Smooth muscle cell (in vitro differentiated cells): ENCODE measurements around the gene UBAP1L. TPM values are rescaled to one million over a fixed set of nuclear protein-coding genes. Genes with fewer than 3 reads are reported as not detected.

Experiments
- DNase-seq: peaks from one replicate; lab custom pipeline; 2025; ENCODE audit not compliant: unreplicated experiment; lab: John Stamatoyannopoulos, UW
- H2AFZ ChIP-seq: fragments of 200-600 bp; sonication (generic); 2 replicates; pipeline ENCODE4 v1.6.0; 2016; ENCODE audit warnings: antibody characterized with exemption, low read depth, mild to moderate bottlenecking
- H3F3A ChIP-seq: fragments of 200-600 bp; sonication (generic); 2 replicates; pipeline ENCODE4 v1.6.0; 2017; ENCODE audit warnings: antibody characterized with exemption, low read depth
- H3K27ac ChIP-seq: fragments of 200-600 bp; sonication (generic); 2 replicates; pipeline ENCODE4 v1.5.1; 2016; ENCODE audit warnings: low read depth, mild to moderate bottlenecking
- H3K27me3 ChIP-seq: fragments of 200-600 bp; sonication (generic); 2 replicates; pipeline ENCODE4 v1.6.1; 2016; ENCODE audit warnings: low read depth, mild to moderate bottlenecking
- H3K36me3 ChIP-seq: fragments of 200-600 bp; sonication (generic); 2 replicates; pipeline ENCODE4 v1.5.1; 2016; ENCODE audit warnings: low read depth
- H3K4me1 ChIP-seq: fragments of 200-600 bp; sonication (generic); 2 replicates; pipeline ENCODE4 v1.5.1; 2016; ENCODE audit warnings: low read depth
- H3K4me2 ChIP-seq: fragments of 200-600 bp; sonication (generic); 2 replicates; pipeline ENCODE4 v1.6.0; 2016; ENCODE audit warnings: mild to moderate bottlenecking
- H3K4me3 ChIP-seq: fragments of 200-600 bp; sonication (generic); 2 replicates; pipeline ENCODE4 v1.5.1; 2016; ENCODE audit warnings: mild to moderate bottlenecking
- H3K79me2 ChIP-seq: fragments of 200-600 bp; sonication (generic); 2 replicates; pipeline ENCODE4 v1.6.0; 2016; ENCODE audit warnings: low read depth, mild to moderate bottlenecking
- H3K9ac ChIP-seq: fragments of 200-600 bp; sonication (generic); 2 replicates; pipeline ENCODE4 v1.6.0; 2016; ENCODE audit warnings: low read depth
- H3K9me3 ChIP-seq: fragments of 200-600 bp; sonication (generic); replicated peaks from 2 replicates; pipeline ENCODE4 v1.5.1; 2016; ENCODE audit warnings: low read depth
- H4K20me1 ChIP-seq: fragments of 200-600 bp; sonication (generic); 2 replicates; pipeline ENCODE4 v1.6.0; 2016; ENCODE audit warnings: low read depth
- CTCF ChIP-seq: fragments of 200-600 bp; sonication (generic); IDR thresholded peaks from 2 replicates; pipeline ENCODE4 v1.5.1; 2017; ENCODE audit warnings: borderline replicate concordance, mild to moderate bottlenecking, antibody characterized with exemption; ENCODE audit not compliant: insufficient read depth, poor library complexity, severe bottlenecking
- WGBS: methylation state at CpG from one replicate; pipeline ENCODE4 v1.1.7; 2016; ENCODE audit warnings: low lambda C conversion rate; 5-methylcytosine and 5-hydroxymethylcytosine counted together
- polyA plus RNA-seq: library from polyadenylated mRNA; unstranded; fragments of >200 nt; fragmentation: Nextera tagmentation; extraction: Ambion mirVana; gene quantifications from 2 replicates; pipeline ENCODE4 v1.2.1, GENCODE V29; 2016
- total RNA-seq: library from RNA; depleted of rRNA; stranded (reverse); fragments of >200 nt; gene quantifications from 2 replicates; pipeline ENCODE4 v1.2.3, GENCODE V29; 2014

UBAP1L gene
- total and polyA plus RNA-seq, 2 experiments from 2014 or later: 1.0 to 1.2 TPM

- Histone ChIP-seq H3K36me3 (no peaks in the 10 kb centered on the region), H3K9ac (no peak overlapping the region), H3K9me3 (no peaks in the 10 kb centered on the region), H3K27me3 (no peaks in the 10 kb centered on the region), H3K27ac (peak overlapping the region; percentile 71), H4K20me1 (peaks cover 4% of the 10 kb centered on the region), H3K4me1 (peaks cover 27% of the 10 kb centered on the region), H3F3A (peaks cover 9% of the 10 kb centered on the region), H3K4me2 (peak overlapping the region; percentile 46), H3K4me3 (peak overlapping the region; percentile 45), H2AFZ (no peak overlapping the region), H3K79me2 (peaks cover 4% of the 10 kb centered on the region)
- DNase-seq: no peak
- TF ChIP-seq CTCF: no peak
- WGBS: 83% methylated on average over 3 of the region's 3 CpGs
Measured at GRCh38 chr15:65068403-65068788, 46.6 kb downstream of the UBAP1L start.

DNA sequence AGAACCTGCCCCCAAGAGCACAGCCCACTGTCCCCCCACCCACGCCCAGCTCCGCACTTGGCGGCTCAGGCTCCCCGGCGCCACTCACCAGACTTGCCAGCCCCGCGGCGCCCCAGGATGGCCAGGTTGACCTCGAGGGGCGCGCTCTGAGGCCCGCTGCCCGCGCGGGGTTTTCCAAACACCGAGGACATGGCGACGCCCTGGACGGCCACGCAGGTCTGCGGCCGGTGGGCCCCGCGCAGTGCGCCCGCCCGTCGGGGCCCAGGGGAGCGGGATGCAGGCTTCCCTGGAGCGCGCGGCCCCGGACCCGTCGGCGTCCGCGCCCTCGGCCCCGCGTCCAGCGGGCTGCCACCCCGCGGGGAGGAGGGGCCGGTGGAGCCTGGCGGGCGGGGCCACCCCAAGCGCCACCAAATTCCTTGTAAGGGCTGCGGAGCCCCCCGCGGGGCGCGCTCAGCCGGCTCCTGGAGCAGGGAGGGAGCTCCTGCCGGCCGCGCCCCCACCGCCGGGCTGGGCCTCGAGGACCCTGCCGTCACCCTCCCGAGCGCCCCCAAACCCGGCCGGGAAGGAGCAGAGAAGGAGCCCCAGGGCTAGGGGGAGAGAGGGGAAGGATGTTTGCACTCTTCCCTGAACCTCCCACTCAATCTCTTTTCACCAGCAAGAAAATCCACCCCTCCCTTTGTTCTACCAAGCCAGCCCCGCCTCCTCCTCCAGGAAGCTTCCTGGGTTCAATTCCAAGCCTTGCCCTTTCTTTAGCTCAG lies 47.2 kb downstream of the UBAP1L start, which contains the start of gene RASL12:
Gene RASL12, minus strand, starts transcription at position 347 of the 758 bp plus-strand sequence. Its CDS starts 156 bp downstream, at position 191.
- 6% methylated on average over 57 of the region's 66 CpGs for WGBS
- Histone ChIP-seq H3K9me3 (no peaks in the 10 kb centered on the region), H4K20me1 (peaks cover 4% of the 10 kb centered on the region), H3K36me3 (no peaks in the 10 kb centered on the region), H3K79me2 (peaks cover 4% of the 10 kb centered on the region), H2AFZ (no peak within 1 kb of the TSS), H3K27ac (peak within 1 kb of the TSS; percentile 71), H3K27me3 (no peaks in the 10 kb centered on the region), H3K9ac (no peak within 1 kb of the TSS), H3K4me1 (peaks cover 27% of the 10 kb centered on the region), H3K4me3 (peak within 1 kb of the TSS; percentile 45), H3F3A (peaks cover 9% of the 10 kb centered on the region), H3K4me2 (peak within 1 kb of the TSS; percentile 83)
- no peak for TF ChIP-seq CTCF
- no peak for DNase-seq

DNA sequence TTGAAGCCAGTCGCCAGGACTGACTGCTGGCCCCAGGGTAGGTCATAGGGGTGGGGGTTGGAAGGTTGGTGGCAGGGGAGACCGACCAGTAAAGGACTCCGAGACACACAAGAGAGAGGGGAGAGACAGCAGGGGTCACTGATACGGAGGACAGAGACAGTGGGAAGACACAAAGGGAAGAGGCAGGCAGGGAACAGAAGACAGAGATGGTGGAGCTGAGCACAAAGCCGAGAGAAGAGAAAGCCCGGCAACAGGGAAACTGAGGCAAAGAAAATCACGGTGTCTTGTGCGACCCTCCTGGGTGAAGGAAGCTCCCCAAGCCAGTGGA lies 47.7 kb downstream of the UBAP1L start:
- Histone ChIP-seq H3K36me3 (no peaks in the 10 kb centered on the region), H3K4me1 (peaks cover 27% of the 10 kb centered on the region), H3F3A (peaks cover 9% of the 10 kb centered on the region), H3K79me2 (peaks cover 4% of the 10 kb centered on the region), H3K27ac (peak overlapping the region; percentile 34), H3K9ac (no peak overlapping the region), H2AFZ (no peak overlapping the region), H4K20me1 (peaks cover 4% of the 10 kb centered on the region), H3K4me2 (peak overlapping the region; percentile 83), H3K27me3 (no peaks in the 10 kb centered on the region), H3K4me3 (peak overlapping the region; percentile 45), H3K9me3 (no peaks in the 10 kb centered on the region)
- 7% methylated on average over 8 of the region's 8 CpGs for WGBS
- TF ChIP-seq CTCF: no peak
- DNase-seq: no peak
